K562 (cell line): ENCODE measurements around the gene ADAMTS20. TPM values are rescaled to one million over a fixed set of nuclear protein-coding genes. Genes with fewer than 3 reads are reported as not detected.

Experiments used
- ATAC-seq: fragments of 200-7000 bp; cut with Tn5 transposase; 3 replicates; pipeline ENCODE4 v1.9.1; 2020; ENCODE audit warnings: moderate library complexity
- BruUV-seq: library from RNA; stranded (reverse); fragments of 400-500 nt; replicated peaks from 2 replicates; lab custom pipeline; 2021; lab: Mats Ljungman, UMichigan
- CTCF ChIA-PET: fragments of 300-600 bp; formaldehyde crosslinking; extraction: SDS; loops from one replicate; lab custom pipeline; 2021; ENCODE audit warnings: low intra/inter-chr PET ratio; lab: Yijun Ruan, JAX
- POLR2A ChIA-PET: fragments of 300-600, 350-650 bp; sonication (Branson Sonifier 250); formaldehyde crosslinking; extraction: SDS; loops from one replicate; lab custom pipeline; 2021; ENCODE audit warnings: antibody characterized with exemption, inconsistent platforms; lab: Yijun Ruan, JAX
- DNase-seq, 4 experiments: peaks; one replicate each; pipeline versions ENCODE4 v3.0.0 to v3.0.0-alpha.2; 2011 to 2018; ENCODE audit warnings: low spot score in 3 of 4, mixed read lengths in 3 of 4; ENCODE audit errors: extremely low read depth in 1 of 4
- FAIRE-seq: peaks from 2 replicates; lab custom pipeline; 2011; peaks lifted over from hg19 to GRCh38; lab: Jason Lieb, UNC
- H2AFZ ChIP-seq: 2 replicates; pipeline ENCODE4 v1.6.0; 2011; ENCODE audit warnings: low read depth, low read length, control low read depth, inconsistent platforms
- H3K27ac ChIP-seq: fragments of 200-600 bp; 3 replicates; pipeline ENCODE4 v1.8.0; 2011; ENCODE audit warnings: low read depth, mild to moderate bottlenecking, control low read depth, inconsistent platforms, low read length, moderate library complexity, mixed read lengths; ENCODE audit errors: extremely low read depth
- H3K27me3 ChIP-seq, 2 experiments: fragments of 300-600 bp in 1 of 2; 2 replicates in 1 of 2; 3 replicates in 1 of 2; pipeline versions ENCODE4 v1.6.0 to v1.8.0; 2011; ENCODE audit warnings: inconsistent platforms in 2 of 2, low read length in 2 of 2, mild to moderate bottlenecking in 1 of 2, mixed read lengths in 1 of 2, moderate library complexity in 1 of 2; ENCODE audit not compliant: control insufficient read depth in 2 of 2, insufficient read depth in 2 of 2
- H3K36me3 ChIP-seq: fragments of 300-600 bp; 3 replicates; pipeline ENCODE4 v1.8.0; 2011; ENCODE audit warnings: mild to moderate bottlenecking, low read length, inconsistent platforms; ENCODE audit not compliant: control insufficient read depth, insufficient read depth
- H3K4me1 ChIP-seq, 2 experiments: fragments of 200-600 bp in 1 of 2; replicated peaks in 1 of 2; 2 replicates in 1 of 2; 3 replicates in 1 of 2; pipeline versions ENCODE4 v1.5.1 to v1.8.0; 2011; ENCODE audit warnings: inconsistent platforms in 2 of 2, low read length in 2 of 2, mild to moderate bottlenecking in 1 of 2, mixed read lengths in 1 of 2, moderate library complexity in 1 of 2; ENCODE audit not compliant: control insufficient read depth in 2 of 2, insufficient read depth in 2 of 2
- H3K4me2 ChIP-seq: 2 replicates; pipeline ENCODE4 v1.6.1; 2011; ENCODE audit warnings: low read length, control low read depth, inconsistent platforms, mixed read lengths; ENCODE audit not compliant: insufficient read depth
- H3K4me3 ChIP-seq: fragments of 200-600 bp; sonication (generic), shearing (Covaris generic); 2 replicates; pipeline ENCODE4 v1.5.1; 2016; ENCODE audit warnings: control low read depth, inconsistent platforms
- H3K79me2 ChIP-seq: fragments of 200-600 bp; 3 replicates; pipeline ENCODE4 v1.8.0; 2011; ENCODE audit warnings: low read length, inconsistent platforms; ENCODE audit not compliant: control insufficient read depth, insufficient read depth
- H3K9ac ChIP-seq, 2 experiments: 2 replicates each; pipeline versions ENCODE4 v1.6.0 to v1.6.1; 2011; ENCODE audit warnings: low read depth in 2 of 2, low read length in 2 of 2, control low read depth in 1 of 2, inconsistent platforms in 1 of 2, mild to moderate bottlenecking in 1 of 2, mixed read lengths in 1 of 2; ENCODE audit not compliant: insufficient read depth in 1 of 2
- H3K9me1 ChIP-seq: one replicate; pipeline ENCODE4 v1.6.0; 2011; ENCODE audit warnings: inconsistent platforms, mild to moderate bottlenecking, low read length, moderate library complexity; ENCODE audit not compliant: control insufficient read depth, insufficient read depth
- H3K9me3 ChIP-seq: replicated peaks from 2 replicates; pipeline ENCODE4 v1.5.1; 2011; ENCODE audit warnings: low read depth, low read length, inconsistent platforms; ENCODE audit not compliant: control insufficient read depth, insufficient read depth
- H4K20me1 ChIP-seq: replicated peaks from 2 replicates; pipeline ENCODE4 v1.6.1; 2011; ENCODE audit warnings: low read length, inconsistent platforms, mixed read lengths; ENCODE audit not compliant: control insufficient read depth, insufficient read depth
- CBX3 ChIP-seq, 2 experiments: IDR thresholded peaks; 1 replicate in 1 of 2; 2 replicates in 1 of 2; pipeline ENCODE4 v1.6.1; 2012; ENCODE audit warnings: inconsistent platforms in 2 of 2, low read length in 2 of 2, borderline replicate concordance in 1 of 2, control low read depth in 1 of 2
- EGR1 ChIP-seq: fragments of 450-650 bp; conservative IDR thresholded peaks from 2 replicates; pipeline ENCODE4 v1.6.1; 2017; ENCODE audit warnings: mild to moderate bottlenecking
- FOS ChIP-seq: IDR thresholded peaks from 3 replicates; pipeline ENCODE4 v1.6.1; 2011; ENCODE audit not compliant: insufficient read length; ENCODE audit errors: extremely low read depth
- FOXP1 ChIP-seq: sonication (generic); formaldehyde crosslinking; IDR thresholded peaks from 2 replicates; pipeline ENCODE4 v1.8.0; 2022; ENCODE audit warnings: mild to moderate bottlenecking, missing genetic modification reagents
- MAFF ChIP-seq: IDR thresholded peaks from 2 replicates; pipeline ENCODE4 v1.6.1; 2012; ENCODE audit warnings: low read length, improper control_type of control experiment
- MAFG ChIP-seq: fragments of 450-650 bp; conservative IDR thresholded peaks from 2 replicates; pipeline ENCODE4 v1.6.1; 2016; ENCODE audit warnings: missing genetic modification characterization, missing compliant biosample characterization
- MAFK ChIP-seq: IDR thresholded peaks from 2 replicates; pipeline ENCODE4 v1.6.1; 2011; ENCODE audit warnings: low read length, improper control_type of control experiment
- MTA1 ChIP-seq: fragments of 450-650 bp; IDR thresholded peaks from 2 replicates; pipeline ENCODE4 v1.6.1; 2017; ENCODE audit warnings: borderline replicate concordance
- TARDBP ChIP-seq: fragments of 450-650 bp; IDR thresholded peaks from 2 replicates; pipeline ENCODE4 v1.6.1; 2016
- TRIM28 ChIP-seq: fragments of 450-650 bp; IDR thresholded peaks from 2 replicates; pipeline ENCODE4 v1.6.1; 2017
- USF2 ChIP-seq: sonication (generic); formaldehyde crosslinking; IDR thresholded peaks from 2 replicates; pipeline ENCODE4 v1.5.0; 2020; ENCODE audit warnings: missing genetic modification reagents
- XRCC4 ChIP-seq: IDR thresholded peaks from one replicate; pipeline ENCODE4 v1.6.1; 2011; ENCODE audit not compliant: insufficient read depth, insufficient read length; ENCODE audit errors: extremely low read depth
- whole genome bisulfite sequencing: fragments of 100-300 bp; shearing (Covaris generic); methylation state at CpG from one replicate; pipeline ENCODE4 v1.1.6; 2016; ENCODE audit warnings: low coverage, mixed read lengths; ENCODE audit not compliant: insufficient coverage; ENCODE audit errors: missing lambda C conversion rate; 5-methylcytosine and 5-hydroxymethylcytosine counted together
- in situ Hi-C: fragments of 300-500 bp; cut with MboI; formaldehyde crosslinking; loops from 4 replicates; pipeline ENCODE4 v1.15.0; 2018; ENCODE audit warnings: inconsistent platforms, mixed read lengths
- intact Hi-C: fragments of 100-400 bp; cut with micrococcal nuclease; formaldehyde crosslinking; loops from 2 replicates; pipeline ENCODE4 v1.14.2; 2022
- polyA plus RNA-seq, 8 experiments: library from polyadenylated mRNA; depleted of rRNA in 4 of 8; stranded (reverse) in 5 of 8; unstranded in 3 of 8; fragments of >200 nt; fragmentation: Nextera tagmentation in 2 of 8; fragmentation: Illumina TruSeq in 1 of 8; extraction: Ambion mirVana in 2 of 8; extraction: Trizol in 1 of 8; gene quantifications; 2 replicates each; pipeline versions ENCODE4 v1.2.1 to v1.2.3, GENCODE V29; 2011 to 2014; ENCODE audit warnings: inconsistent platforms in 1 of 8, missing spikeins in 1 of 8
- total RNA-seq, 7 experiments: library from RNA; depleted of rRNA in 6 of 7; stranded (reverse); fragments of >200 nt in 6 of 7; fragmentation: Illumina TruSeq in 2 of 7; extraction: Trizol in 2 of 7; gene quantifications; 2 replicates each; pipeline versions ENCODE4 v1.2.1 to v1.2.3, GENCODE V29; 2011 to 2021; ENCODE audit warnings: low replicate concordance in 1 of 7
- TF ChIP-seq, protein P1 (sequence below): fragments of 450-650 bp; formaldehyde crosslinking; IDR thresholded peaks from 2 replicates; pipeline ENCODE4 v1.4.0; 2022; ENCODE audit warnings: missing genetic modification characterization
- TF ChIP-seq, protein P2 (sequence below), 2 experiments: fragments of 450-650 bp; IDR thresholded peaks; 2 replicates each; pipeline ENCODE4 v1.6.1; 2016; ENCODE audit warnings: mild to moderate bottlenecking in 2 of 2, borderline replicate concordance in 1 of 2, low read depth in 1 of 2, moderate library complexity in 1 of 2

The ADAMTS20 gene
- total and polyA plus RNA-seq, 9 of the 15 experiments (the other 6 are each of a cell fraction or from before 2014, with no cell fraction given): 0.01 to 0.84 (median 0.07) TPM; not detected in 2

GRCh38 chr12:43599708-43600107 lies 47.7 kb upstream of the ADAMTS20 start:
- ATAC-seq (no peak), FAIRE-seq (no peak), DNase-seq (no peak)
- ChIA-PET POLR2A (no interaction called here), CTCF (no interaction called here)
- intact Hi-C loops: no loop called here
- no TSS peak for BruUV-seq
- Histone ChIP-seq H3K27me3 (no peaks in the 10 kb centered on the region), H3K4me3 (no peak overlapping the region), H3K9me3 (no peaks in the 10 kb centered on the region), H3K4me2 (no peak overlapping the region), H3K79me2 (no peaks in the 10 kb centered on the region), H4K20me1 (no peaks in the 10 kb centered on the region), H2AFZ (no peak overlapping the region), H3K27ac (no peak overlapping the region), H3K9ac (no peak overlapping the region), H3K9me1 (no peaks in the 10 kb centered on the region), H3K36me3 (no peaks in the 10 kb centered on the region), H3K4me1 (no peaks in the 10 kb centered on the region)
- in situ Hi-C loops: no loop called here
- whole genome bisulfite sequencing: 0% methylated on average over 1 of the region's 1 CpG
- TF ChIP-seq FOS (no peak), USF2 (CRISPR knock-in tag) (no peak), MAFK (peak; percentile 78), TARDBP (no peak), FOXP1 (CRISPR knock-in tag) (no peak), EGR1 (no peak), TRIM28 (no peak), MAFF (peak; percentile 76), XRCC4 (no peak), CBX3 (IDR thresholded peaks at IDR 0.05; ENCODE audit: borderline replicate concordance in 1 of 2, low read length in 2 of 2) (no peak), MTA1 (no peak), MAFG (tag) (peak; percentile 47)
- TF ChIP-seq, protein P1, sequence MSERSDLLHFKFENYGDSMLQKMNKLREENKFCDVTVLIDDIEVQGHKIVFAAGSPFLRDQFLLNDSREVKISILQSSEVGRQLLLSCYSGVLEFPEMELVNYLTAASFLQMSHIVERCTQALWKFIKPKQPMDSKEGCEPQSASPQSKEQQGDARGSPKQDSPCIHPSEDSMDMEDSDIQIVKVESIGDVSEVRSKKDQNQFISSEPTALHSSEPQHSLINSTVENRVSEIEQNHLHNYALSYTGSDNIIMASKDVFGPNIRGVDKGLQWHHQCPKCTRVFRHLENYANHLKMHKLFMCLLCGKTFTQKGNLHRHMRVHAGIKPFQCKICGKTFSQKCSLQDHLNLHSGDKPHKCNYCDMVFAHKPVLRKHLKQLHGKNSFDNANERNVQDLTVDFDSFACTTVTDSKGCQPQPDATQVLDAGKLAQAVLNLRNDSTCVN (CRISPR knock-in tag): no peak
- TF ChIP-seq, protein P2, sequence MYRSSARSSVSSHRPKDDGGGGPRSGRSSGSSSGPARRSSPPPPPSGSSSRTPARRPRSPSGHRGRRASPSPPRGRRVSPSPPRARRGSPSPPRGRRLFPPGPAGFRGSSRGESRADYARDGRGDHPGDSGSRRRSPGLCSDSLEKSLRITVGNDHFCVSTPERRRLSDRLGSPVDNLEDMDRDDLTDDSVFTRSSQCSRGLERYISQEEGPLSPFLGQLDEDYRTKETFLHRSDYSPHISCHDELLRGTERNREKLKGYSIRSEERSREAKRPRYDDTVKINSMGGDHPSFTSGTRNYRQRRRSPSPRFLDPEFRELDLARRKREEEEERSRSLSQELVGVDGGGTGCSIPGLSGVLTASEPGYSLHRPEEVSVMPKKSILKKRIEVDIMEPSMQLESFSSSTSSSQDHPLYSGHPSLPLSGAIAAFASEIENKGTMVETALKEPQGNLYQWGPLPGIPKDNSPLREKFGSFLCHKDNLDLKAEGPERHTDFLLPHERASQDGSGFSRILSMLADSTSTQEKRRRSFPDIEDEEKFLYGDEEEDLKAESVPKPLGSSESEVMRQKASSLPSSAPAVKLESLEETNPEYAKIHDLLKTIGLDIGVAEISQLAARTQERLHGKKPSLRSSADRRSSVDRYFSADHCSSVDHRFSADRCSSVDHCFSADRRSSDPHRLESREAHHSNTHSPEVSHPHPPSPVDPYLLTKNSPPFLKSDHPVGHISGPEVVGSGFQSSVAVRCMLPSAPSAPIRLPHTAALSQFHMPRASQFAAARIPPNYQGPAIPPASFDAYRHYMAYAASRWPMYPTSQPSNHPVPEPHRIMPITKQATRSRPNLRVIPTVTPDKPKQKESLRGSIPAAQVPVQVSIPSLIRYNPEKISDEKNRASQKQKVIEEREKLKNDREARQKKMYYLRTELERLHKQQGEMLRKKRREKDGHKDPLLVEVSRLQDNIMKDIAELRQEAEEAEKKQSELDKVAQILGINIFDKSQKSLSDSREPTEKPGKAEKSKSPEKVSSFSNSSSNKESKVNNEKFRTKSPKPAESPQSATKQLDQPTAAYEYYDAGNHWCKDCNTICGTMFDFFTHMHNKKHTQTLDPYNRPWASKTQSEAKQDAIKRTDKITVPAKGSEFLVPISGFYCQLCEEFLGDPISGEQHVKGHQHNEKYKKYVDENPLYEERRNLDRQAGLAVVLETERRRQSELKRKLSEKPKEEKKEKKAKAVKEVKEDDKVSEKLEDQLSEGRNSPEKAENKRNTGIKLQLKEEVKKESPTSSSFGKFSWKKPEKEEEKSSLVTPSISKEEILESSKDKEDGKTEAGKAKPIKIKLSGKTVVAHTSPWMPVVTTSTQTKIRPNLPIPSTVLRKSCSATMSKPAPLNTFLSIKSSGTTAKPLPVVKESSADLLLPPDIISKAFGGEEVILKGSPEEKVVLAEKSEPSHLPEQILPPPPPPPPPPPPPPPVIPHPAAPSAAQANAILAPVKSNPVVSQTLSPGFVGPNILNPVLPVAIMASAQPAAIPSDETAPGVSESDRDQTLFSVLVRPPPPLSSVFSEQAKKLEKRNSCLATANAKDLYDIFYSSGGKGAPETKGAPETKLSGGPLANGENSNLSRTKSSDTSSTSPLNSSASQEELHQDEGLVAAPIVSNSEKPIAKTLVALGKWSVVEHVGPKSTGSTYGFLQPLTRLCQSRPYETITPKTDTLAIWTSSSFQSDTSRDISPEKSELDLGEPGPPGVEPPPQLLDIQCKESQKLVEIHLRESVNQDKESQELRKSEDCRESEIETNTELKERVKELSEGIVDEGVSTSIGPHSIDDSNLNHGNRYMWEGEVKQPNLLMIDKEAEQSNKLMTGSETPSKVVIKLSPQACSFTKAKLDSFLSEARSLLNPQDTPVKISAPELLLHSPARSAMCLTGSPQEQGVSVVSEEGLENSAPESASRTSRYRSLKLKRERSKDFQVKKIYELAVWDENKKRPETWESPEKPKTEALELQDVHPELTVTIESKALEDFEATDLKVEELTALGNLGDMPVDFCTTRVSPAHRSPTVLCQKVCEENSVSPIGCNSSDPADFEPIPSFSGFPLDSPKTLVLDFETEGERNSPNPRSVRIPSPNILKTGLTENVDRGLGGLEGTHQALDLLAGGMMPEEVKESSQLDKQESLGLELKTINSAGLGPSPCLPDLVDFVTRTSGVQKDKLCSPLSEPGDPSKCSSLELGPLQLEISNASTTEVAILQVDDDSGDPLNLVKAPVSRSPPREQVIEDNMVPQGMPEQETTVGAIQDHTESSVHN (IDR thresholded peaks at IDR 0.05; ENCODE audit: borderline replicate concordance in 1 of 2, low read depth in 1 of 2): no peak
